ENCODE measurements around the gene FGF9.

FGF9 gene

GRCh38 chr13:21685485-21686064, 14.7 kb downstream of the FGF9 start:
- TF ChIP-seq ZFX (IDR thresholded peaks at IDR 0.05) = no peak
- TF ChIP-seq CTCF (conservative IDR thresholded peaks at IDR 0.05) = no peak

GRCh38 chr13:21686751-21687391, 16.0 kb downstream of the FGF9 start:
- H3K27ac ChIP-seq = no peak overlapping the region
- TF ChIP-seq ZFX (IDR thresholded peaks at IDR 0.05) = no peak
- TF ChIP-seq CTCF (conservative IDR thresholded peaks at IDR 0.05) = no peak

More at GRCh38 chr13:21685485-21686064, 14.7 kb downstream of the FGF9 start:
- no peak overlapping the region for H3K27ac ChIP-seq

- TF ChIP-seq ZFX (IDR thresholded peaks at IDR 0.05) (no peak), CTCF (conservative IDR thresholded peaks at IDR 0.05) (no peak)
- H3K27ac ChIP-seq = no peak overlapping the region
Observed at GRCh38 chr13:21688056-21688455, 17.2 kb downstream of the FGF9 start.

GRCh38 chr13:21689097-21689496, 18.2 kb downstream of the FGF9 start:
- TF ChIP-seq CTCF (conservative IDR thresholded peaks at IDR 0.05) = no peak
- no peak for TF ChIP-seq ZFX (IDR thresholded peaks at IDR 0.05)
- H3K27ac ChIP-seq = no peak overlapping the region

- H3K27ac ChIP-seq = no peak overlapping the region
- no peak for TF ChIP-seq CTCF (conservative IDR thresholded peaks at IDR 0.05)
- no peak for TF ChIP-seq ZFX (IDR thresholded peaks at IDR 0.05)
Observed at GRCh38 chr13:21690955-21691354, 20.1 kb downstream of the FGF9 start.

GRCh38 chr13:21691500-21691899, 20.6 kb downstream of the FGF9 start:
- H3K27ac ChIP-seq = no peak overlapping the region
- no peak for TF ChIP-seq ZFX (IDR thresholded peaks at IDR 0.05)
- no peak for TF ChIP-seq CTCF (conservative IDR thresholded peaks at IDR 0.05)

GRCh38 chr13:21691928-21692327, 21.1 kb downstream of the FGF9 start:
- TF ChIP-seq ZFX (IDR thresholded peaks at IDR 0.05) = no peak
- TF ChIP-seq CTCF (conservative IDR thresholded peaks at IDR 0.05) = no peak
- H3K27ac ChIP-seq = no peak overlapping the region
